OCI-LY1 (cell line): ENCODE results near the gene ABCB6.

ENCODE experiments used
- CTCF ChIP-seq: fragments of 200-600 bp; sonication (generic), shearing (Covaris generic); IDR thresholded peaks from 2 replicates; pipeline ENCODE4 v1.5.1; 2017; ENCODE audit warnings: mild to moderate bottlenecking, antibody characterized with exemption, low read length, moderate library complexity, mixed read lengths
- EZH2 ChIP-seq: fragments of 200-600 bp; sonication (generic), shearing (Covaris generic); IDR thresholded peaks from 2 replicates; pipeline ENCODE4 v1.8.0; 2017; ENCODE audit warnings: borderline replicate concordance, mixed run types, mild to moderate bottlenecking, antibody characterized with exemption, low read length, moderate library complexity, mixed read lengths

GRCh38 chr2:219254590-219255201 lies 35.9 kb upstream of the ABCB6 start:
- TF ChIP-seq CTCF (no peak; the same call in 1 of the 2 replicates), EZH2 (no peak)
